Stimulated activated CD4-positive, alpha-beta T cell treated with anti-CD3 and anti-CD28 coated beads, Interleukin-4, amount 100 ng/mL, for 48 hours (primary cell): Measurements from ENCODE around the gene TMEM109.

Source experiments
- DNase-seq, 2 donors: peaks; one replicate each; pipeline ENCODE4 v3.0.0-alpha.2; 2020; ENCODE audit warnings: low read depth in 2 of 2

TMEM109 gene

GRCh38 chr11:60913793-60914632 is at the start of gene TMEM109:
Gene TMEM109, plus strand, starts transcription at chr11:60914158. Its CDS starts 5,536 bp downstream, at chr11:60919694.
- peak; percentile 80 to 84 for DNase-seq

- no peak for DNase-seq
Measured at GRCh38 chr11:60864856-60865513, 49.0 kb upstream of the TMEM109 start.

GRCh38 chr11:60866911-60867870 is 46.8 kb upstream of the TMEM109 start, which contains the start of gene ZP1:
Gene ZP1, plus strand, starts transcription at chr11:60867542. Its CDS starts 20 bp downstream, at chr11:60867562.
- DNase-seq, result no peak

- DNase-seq, result no peak
Measured at GRCh38 chr11:60867871-60868681, 45.9 kb upstream of the TMEM109 start.

- DNase-seq, result no peak
Measured at GRCh38 chr11:60868682-60869450, 45.1 kb upstream of the TMEM109 start.

- DNase-seq, result no peak
Measured at GRCh38 chr11:60869451-60869825, 44.5 kb upstream of the TMEM109 start.

- DNase-seq, result no peak
Measured at GRCh38 chr11:60870276-60870675, 43.7 kb upstream of the TMEM109 start.

GRCh38 chr11:60870733-60871377 is 43.1 kb upstream of the TMEM109 start:
- no peak for DNase-seq

- DNase-seq, result no peak
Measured at GRCh38 chr11:60871378-60872061, 42.4 kb upstream of the TMEM109 start.

- DNase-seq, result no peak
Measured at GRCh38 chr11:60872124-60872960, 41.6 kb upstream of the TMEM109 start.

GRCh38 chr11:60872961-60873524 is 40.9 kb upstream of the TMEM109 start:
- no peak for DNase-seq

GRCh38 chr11:60873533-60873932 is 40.4 kb upstream of the TMEM109 start:
- no peak for DNase-seq

GRCh38 chr11:60874421-60875365 is 39.3 kb upstream of the TMEM109 start:
- DNase-seq, result no peak

GRCh38 chr11:60875366-60876167 is 38.4 kb upstream of the TMEM109 start:
- no peak for DNase-seq

GRCh38 chr11:60876168-60876485 is 37.8 kb upstream of the TMEM109 start:
- no peak for DNase-seq
